Vagina (tissue), 2 donors: ENCODE data around the gene THSD7B. TPM values are rescaled to one million over a fixed set of nuclear protein-coding genes. Genes with fewer than 3 reads are reported as not detected.

Experiments used
- DNase-seq, 2 donors: peaks; one replicate each; pipeline ENCODE4 v3.0.0-alpha.2; 2017; ENCODE audit errors: extremely low spot score in 2 of 2
- H3K27ac ChIP-seq: fragments of 200-600 bp; sonication (generic); one replicate; pipeline ENCODE4 v1.5.1; 2019
- H3K27me3 ChIP-seq: fragments of 200-600 bp; sonication (generic); one replicate; pipeline ENCODE4 v1.5.1; 2019
- H3K36me3 ChIP-seq, 2 donors: fragments of 200-600 bp; sonication (generic); one replicate each; pipeline ENCODE4 v1.5.1; 2017 to 2019
- H3K4me1 ChIP-seq: fragments of 200-600 bp; sonication (generic); one replicate; pipeline ENCODE4 v1.5.1; 2019
- H3K4me3 ChIP-seq, 2 donors: fragments of 200-600 bp; sonication (generic); 1 replicate in 1 of 2; 2 replicates in 1 of 2; pipeline ENCODE4 v1.5.1; 2016 to 2019
- H3K9me3 ChIP-seq: fragments of 200-600 bp; sonication (generic); one replicate; pipeline ENCODE4 v1.5.1; 2019
- POLR2A ChIP-seq, 2 donors: fragments of 450-650 bp; IDR thresholded peaks; one replicate each; pipeline ENCODE4 v1.6.1; 2017; ENCODE audit warnings: antibody characterized with exemption in 2 of 2, mild to moderate bottlenecking in 2 of 2, moderate library complexity in 2 of 2
- POLR2AphosphoS5 ChIP-seq, 2 donors: sonication (generic); formaldehyde crosslinking; IDR thresholded peaks; one replicate each; pipeline ENCODE4 v1.9.0; 2017; ENCODE audit warnings: antibody characterized with exemption in 2 of 2, mild to moderate bottlenecking in 2 of 2, low read depth in 1 of 2; ENCODE audit not compliant: insufficient read depth in 1 of 2
- intact Hi-C: fragments of 100-400 bp; cut with DNase I; formaldehyde crosslinking; loops from one replicate; pipeline ENCODE4 v1.15.1; 2023
- total RNA-seq: library from RNA; depleted of rRNA; stranded (reverse); fragments of >200 nt; gene quantifications from one replicate; pipeline ENCODE4 v1.2.3, GENCODE V29; 2016
- TF ChIP-seq, protein P1 (sequence below), 3 experiments: fragments of 450-650 bp in 2 of 3; fragments of 200-600 bp in 1 of 3; sonication (generic) in 1 of 3; IDR thresholded peaks; one replicate each; pipeline ENCODE4 v1.5.1; 2017 to 2019; ENCODE audit warnings: antibody characterized with exemption in 3 of 3, mild to moderate bottlenecking in 2 of 3, moderate library complexity in 2 of 3

Gene THSD7B
- total RNA-seq, 1 donor from 2014 or later: 0.49 TPM

DNA sequence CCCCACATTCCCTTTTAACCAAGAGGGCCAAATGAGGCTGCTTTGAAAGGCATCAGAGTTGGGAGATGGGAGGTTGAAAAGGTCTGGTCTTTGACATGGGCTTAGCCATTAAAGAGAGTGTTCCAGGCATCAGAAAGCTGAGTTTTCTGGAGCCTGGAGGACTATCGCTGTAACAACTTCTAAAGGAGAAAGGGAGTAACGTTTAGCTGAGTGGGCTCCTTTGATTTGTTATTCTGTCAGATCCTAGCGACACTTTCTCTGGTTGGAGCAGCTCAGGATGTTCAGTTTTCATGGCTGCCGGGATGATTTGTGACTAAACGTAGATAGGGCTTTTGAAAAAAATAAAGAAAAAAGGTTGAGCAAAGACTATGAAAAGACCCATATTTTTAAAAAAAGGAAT is 346.6 kb downstream of the THSD7B start:
- Histone ChIP-seq H3K27ac (no peak overlapping the region), H3K27me3 (no peaks in the 10 kb centered on the region), H3K36me3 (no peaks in the 10 kb centered on the region), H3K9me3 (no peaks in the 10 kb centered on the region), H3K4me3 (no peak overlapping the region), H3K4me1 (no peaks in the 10 kb centered on the region)
- no peak for TF ChIP-seq POLR2AphosphoS5 (IDR thresholded peaks at IDR 0.05; ENCODE audit: insufficient read depth in 1 of 2, low read depth in 1 of 2)
- TF ChIP-seq, protein P1, sequence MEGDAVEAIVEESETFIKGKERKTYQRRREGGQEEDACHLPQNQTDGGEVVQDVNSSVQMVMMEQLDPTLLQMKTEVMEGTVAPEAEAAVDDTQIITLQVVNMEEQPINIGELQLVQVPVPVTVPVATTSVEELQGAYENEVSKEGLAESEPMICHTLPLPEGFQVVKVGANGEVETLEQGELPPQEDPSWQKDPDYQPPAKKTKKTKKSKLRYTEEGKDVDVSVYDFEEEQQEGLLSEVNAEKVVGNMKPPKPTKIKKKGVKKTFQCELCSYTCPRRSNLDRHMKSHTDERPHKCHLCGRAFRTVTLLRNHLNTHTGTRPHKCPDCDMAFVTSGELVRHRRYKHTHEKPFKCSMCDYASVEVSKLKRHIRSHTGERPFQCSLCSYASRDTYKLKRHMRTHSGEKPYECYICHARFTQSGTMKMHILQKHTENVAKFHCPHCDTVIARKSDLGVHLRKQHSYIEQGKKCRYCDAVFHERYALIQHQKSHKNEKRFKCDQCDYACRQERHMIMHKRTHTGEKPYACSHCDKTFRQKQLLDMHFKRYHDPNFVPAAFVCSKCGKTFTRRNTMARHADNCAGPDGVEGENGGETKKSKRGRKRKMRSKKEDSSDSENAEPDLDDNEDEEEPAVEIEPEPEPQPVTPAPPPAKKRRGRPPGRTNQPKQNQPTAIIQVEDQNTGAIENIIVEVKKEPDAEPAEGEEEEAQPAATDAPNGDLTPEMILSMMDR (IDR thresholded peaks at IDR 0.05): no peak
- TF ChIP-seq POLR2A (IDR thresholded peaks at IDR 0.05): no peak
- intact Hi-C loops: no loop called here
- DNase-seq: no peak

DNA sequence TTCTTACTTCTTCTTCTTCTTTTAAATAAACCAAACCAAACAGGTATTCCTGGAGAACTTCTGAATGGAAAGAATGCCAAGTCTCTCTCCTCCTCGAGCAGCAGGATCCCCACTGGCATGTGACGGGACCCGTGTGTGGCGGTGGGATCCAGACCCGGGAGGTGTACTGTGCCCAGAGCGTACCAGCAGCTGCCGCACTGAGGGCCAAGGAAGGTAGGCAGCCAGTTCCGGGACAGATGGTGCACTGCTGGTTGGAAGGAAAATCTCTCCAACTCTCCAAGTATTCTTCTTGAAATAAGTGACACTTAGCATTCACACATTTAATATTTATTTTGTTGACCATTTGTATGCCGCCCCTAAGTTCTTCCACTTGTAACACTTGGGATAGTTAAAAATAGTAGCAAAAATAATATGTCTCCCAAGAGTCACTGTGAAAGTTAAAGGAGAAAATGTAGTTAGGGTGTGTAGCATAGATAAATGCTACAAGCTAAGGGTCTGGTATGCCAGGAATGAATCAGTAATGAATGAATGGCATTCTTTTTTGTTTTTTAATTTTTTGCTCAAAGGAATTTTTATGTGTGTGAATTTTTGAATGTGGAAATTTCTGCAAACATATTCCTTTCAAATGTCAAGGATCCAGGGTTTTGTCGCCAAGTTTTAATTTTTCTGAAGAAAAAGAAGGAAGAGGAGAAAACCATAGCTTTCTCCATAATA is 349.9 kb downstream of the THSD7B start:
- intact Hi-C loops: no loop called here
- no peak for TF ChIP-seq POLR2A (IDR thresholded peaks at IDR 0.05)
- TF ChIP-seq, protein P1 (IDR thresholded peaks at IDR 0.05): no peak
- TF ChIP-seq POLR2AphosphoS5 (IDR thresholded peaks at IDR 0.05; ENCODE audit: insufficient read depth in 1 of 2, low read depth in 1 of 2): no peak
- no peaks in the 10 kb centered on the region for H3K4me1 ChIP-seq
- DNase-seq: no peak
- no peaks in the 10 kb centered on the region for H3K9me3 ChIP-seq
- no peak overlapping the region for H3K4me3 ChIP-seq
- H3K27ac ChIP-seq: no peak overlapping the region
- no peaks in the 10 kb centered on the region for H3K36me3 ChIP-seq
- H3K27me3 ChIP-seq: no peaks in the 10 kb centered on the region

DNA sequence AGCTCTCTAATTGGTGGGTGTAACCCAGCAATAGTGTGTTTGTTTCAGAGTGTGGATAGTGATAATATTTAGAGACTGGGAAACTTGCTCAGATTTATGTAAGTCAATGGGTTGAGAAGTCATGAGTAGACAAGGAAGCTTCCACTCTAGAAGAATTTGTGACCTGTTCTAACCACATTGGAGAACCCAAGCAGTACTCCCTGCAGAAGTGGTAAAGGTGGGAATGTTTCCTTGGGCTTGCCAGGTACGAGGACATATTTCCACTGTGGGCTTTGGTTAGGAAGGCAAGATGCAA is 350.4 kb downstream of the THSD7B start:
- Histone ChIP-seq H3K27ac (no peak overlapping the region), H3K9me3 (no peaks in the 10 kb centered on the region), H3K36me3 (no peaks in the 10 kb centered on the region), H3K4me1 (no peaks in the 10 kb centered on the region), H3K4me3 (no peak overlapping the region), H3K27me3 (no peaks in the 10 kb centered on the region)
- intact Hi-C loops: no loop called here
- no peak for TF ChIP-seq POLR2A (IDR thresholded peaks at IDR 0.05)
- TF ChIP-seq POLR2AphosphoS5 (IDR thresholded peaks at IDR 0.05; ENCODE audit: insufficient read depth in 1 of 2, low read depth in 1 of 2): no peak
- TF ChIP-seq, protein P1 (IDR thresholded peaks at IDR 0.05): no peak
- DNase-seq: no peak

DNA sequence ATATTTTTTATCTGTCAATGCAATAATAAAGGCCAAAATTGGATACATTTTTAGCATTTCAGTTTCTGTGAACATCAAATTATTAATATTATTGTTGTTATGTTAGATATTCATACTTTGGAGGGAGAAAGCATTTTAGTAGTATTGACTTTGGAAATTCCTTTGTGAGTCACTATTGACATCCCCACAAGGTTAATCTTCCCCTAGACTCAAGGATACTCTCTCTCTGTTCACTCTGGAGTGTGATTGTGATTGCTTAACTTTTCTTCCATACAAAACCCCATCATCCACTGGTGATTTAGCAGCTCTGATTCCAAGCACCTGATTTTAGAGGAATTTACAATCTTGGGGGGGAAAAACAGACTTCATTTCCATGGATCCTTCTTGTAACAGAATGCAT is 352.0 kb downstream of the THSD7B start:
- Histone ChIP-seq H3K4me3 (no peak overlapping the region), H3K27me3 (no peaks in the 10 kb centered on the region), H3K9me3 (no peaks in the 10 kb centered on the region), H3K36me3 (no peaks in the 10 kb centered on the region), H3K4me1 (no peaks in the 10 kb centered on the region), H3K27ac (no peak overlapping the region)
- DNase-seq: no peak
- no peak for TF ChIP-seq POLR2AphosphoS5 (IDR thresholded peaks at IDR 0.05; ENCODE audit: insufficient read depth in 1 of 2, low read depth in 1 of 2)
- TF ChIP-seq, protein P1 (IDR thresholded peaks at IDR 0.05): no peak
- intact Hi-C loops: no loop called here

DNA sequence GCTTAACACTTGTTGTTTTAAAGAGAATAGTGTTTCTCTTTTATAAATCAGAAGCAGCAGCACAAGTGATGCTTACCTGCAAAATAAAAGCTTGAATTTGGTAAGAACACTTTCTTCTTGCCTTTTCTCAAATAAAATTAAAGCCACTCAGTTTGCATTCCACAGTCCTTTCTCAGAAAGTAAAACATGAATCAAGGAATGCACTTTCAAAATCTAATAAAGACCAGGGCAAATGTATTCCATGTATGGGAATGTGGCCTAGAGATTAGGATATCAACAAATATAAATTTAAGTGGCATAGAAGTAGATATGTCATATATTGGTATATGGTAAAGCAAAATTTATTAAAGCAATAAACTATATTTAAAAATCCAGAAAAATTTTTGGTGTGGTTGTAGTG is 352.8 kb downstream of the THSD7B start:
- DNase-seq: no peak
- no peaks in the 10 kb centered on the region for H3K36me3 ChIP-seq
- intact Hi-C loops: no loop called here

More for the DNA sequence above, 352.8 kb downstream of the THSD7B start:
- Histone ChIP-seq H3K27me3 (no peaks in the 10 kb centered on the region), H3K4me3 (no peak overlapping the region), H3K4me1 (no peaks in the 10 kb centered on the region), H3K9me3 (no peaks in the 10 kb centered on the region), H3K27ac (no peak overlapping the region)
- no peak for TF ChIP-seq POLR2A (IDR thresholded peaks at IDR 0.05)
